IMR-90 (cell line): ENCODE results near the gene CAMTA1. TPM values are rescaled to one million over a fixed set of nuclear protein-coding genes. Genes with fewer than 3 reads are reported as not detected.

Experiments
- ATAC-seq: fragments of 200-7000 bp; cut with Tn5 transposase; 2 replicates; pipeline ENCODE4 v1.9.1; 2020; ENCODE audit warnings: low read depth, mild to moderate bottlenecking, moderate library complexity
- BruUV-seq: library from RNA; stranded (reverse); fragments of 400-500 nt; replicated peaks from 2 replicates; lab custom pipeline; 2021; lab: Mats Ljungman, UMichigan
- CTCF ChIA-PET: fragments of 300-600 bp; formaldehyde crosslinking; extraction: SDS; loops from one replicate; lab custom pipeline; 2021; ENCODE audit warnings: antibody characterized with exemption; lab: Yijun Ruan, JAX
- POLR2A ChIA-PET: fragments of 300-600 bp; sonication (Branson Sonifier 250); formaldehyde crosslinking; loops from one replicate; lab custom pipeline; 2022; ENCODE audit warnings: antibody characterized with exemption; ENCODE audit not compliant: unreplicated experiment; lab: Charles Lee
- DNase-seq: peaks from one replicate; pipeline ENCODE4 v3.0.0; 2013
- H2AFZ ChIP-seq: replicated peaks from 2 replicates; pipeline ENCODE3; 2013; ENCODE audit warnings: low read length, mild to moderate bottlenecking; ENCODE audit not compliant: poor library complexity
- H2AK5ac ChIP-seq: 2 replicates; pipeline ENCODE4 v1.6.1; 2013; ENCODE audit warnings: low read depth, low read length, inconsistent platforms
- H2AK9ac ChIP-seq: replicated peaks from 2 replicates; pipeline ENCODE3; 2013; ENCODE audit warnings: mild to moderate bottlenecking, low read depth, low read length, moderate library complexity; ENCODE audit not compliant: poor library complexity
- H2BK120ac ChIP-seq: 2 replicates; pipeline ENCODE4 v1.6.1; 2013; ENCODE audit warnings: low read depth, low read length, inconsistent platforms
- H2BK15ac ChIP-seq: 3 replicates; pipeline ENCODE4 v1.6.1; 2013; ENCODE audit warnings: low read depth, low read length, inconsistent platforms
- H2BK20ac ChIP-seq: 2 replicates; pipeline ENCODE4 v1.6.1; 2013; ENCODE audit warnings: low read depth, mild to moderate bottlenecking, inconsistent platforms, low read length, moderate library complexity
- H2BK5ac ChIP-seq: 2 replicates; pipeline ENCODE4 v1.6.1; 2013; ENCODE audit warnings: mild to moderate bottlenecking, low read depth, low read length, inconsistent platforms; ENCODE audit not compliant: poor library complexity, severe bottlenecking
- H3K14ac ChIP-seq: replicated peaks from 2 replicates; pipeline ENCODE4 v1.6.1; 2013; ENCODE audit warnings: low read depth, low read length, inconsistent platforms
- H3K18ac ChIP-seq: 2 replicates; pipeline ENCODE4 v1.6.1; 2013; ENCODE audit warnings: low read depth, low read length, control low read depth
- H3K23ac ChIP-seq: 2 replicates; pipeline ENCODE4 v1.6.1; 2013; ENCODE audit warnings: low read depth, low read length, inconsistent platforms
- H3K27ac ChIP-seq: 2 replicates; pipeline ENCODE4 v1.5.1; 2013; ENCODE audit warnings: mild to moderate bottlenecking, control low read depth, low read length; ENCODE audit not compliant: insufficient read depth
- H3K27me3 ChIP-seq: 2 replicates; pipeline ENCODE4 v1.6.1; 2013; ENCODE audit warnings: low read length; ENCODE audit not compliant: control insufficient read depth, insufficient read depth
- H3K36me3 ChIP-seq: 2 replicates; pipeline ENCODE4 v1.6.1; 2013; ENCODE audit warnings: low read length, mixed read lengths; ENCODE audit not compliant: control insufficient read depth, insufficient read depth
- H3K4ac ChIP-seq: 2 replicates; pipeline ENCODE4 v1.6.1; 2013; ENCODE audit warnings: low read depth, low read length, inconsistent platforms
- H3K4me1 ChIP-seq: 2 replicates; pipeline ENCODE4 v1.6.1; 2013; ENCODE audit warnings: low read length, mixed read lengths; ENCODE audit not compliant: control insufficient read depth, insufficient read depth
- H3K4me2 ChIP-seq: 2 replicates; pipeline ENCODE4 v1.6.1; 2013; ENCODE audit warnings: low read depth, mild to moderate bottlenecking, control low read depth, low read length, moderate library complexity
- H3K4me3 ChIP-seq: 2 replicates; pipeline ENCODE4 v1.5.1; 2013; ENCODE audit warnings: low read depth, mild to moderate bottlenecking, control low read depth, low read length, moderate library complexity; ENCODE audit not compliant: insufficient read depth
- H3K56ac ChIP-seq: 2 replicates; pipeline ENCODE4 v1.6.1; 2013; ENCODE audit warnings: low read length, inconsistent platforms; ENCODE audit not compliant: insufficient read depth; ENCODE audit errors: extremely low read depth
- H3K79me1 ChIP-seq, 2 experiments: 2 replicates each; pipeline ENCODE4 v1.6.1; 2013; ENCODE audit warnings: low read length in 2 of 2, inconsistent platforms in 1 of 2, low read depth in 1 of 2
- H3K9ac ChIP-seq: 2 replicates; pipeline ENCODE4 v1.6.1; 2013; ENCODE audit warnings: low read depth, low read length, control low read depth
- H3K9me1 ChIP-seq: 2 replicates; pipeline ENCODE4 v1.6.1; 2013; ENCODE audit warnings: low read length, inconsistent platforms; ENCODE audit not compliant: insufficient read depth
- H3K9me3 ChIP-seq: 2 replicates; pipeline ENCODE4 v1.6.1; 2013; ENCODE audit warnings: low read length; ENCODE audit not compliant: control insufficient read depth, insufficient read depth
- H4K20me1 ChIP-seq: 2 replicates; pipeline ENCODE4 v1.6.1; 2013; ENCODE audit warnings: low read length, inconsistent platforms; ENCODE audit not compliant: insufficient read depth
- H4K5ac ChIP-seq: 2 replicates; pipeline ENCODE4 v1.6.1; 2013; ENCODE audit warnings: mild to moderate bottlenecking, low read depth, low read length, control low read depth
- H4K8ac ChIP-seq, 2 experiments: 2 replicates each; pipeline ENCODE4 v1.6.1; 2013; ENCODE audit warnings: low read depth in 2 of 2, low read length in 2 of 2, control low read depth in 1 of 2, inconsistent platforms in 1 of 2
- H4K91ac ChIP-seq: 2 replicates; pipeline ENCODE4 v1.6.1; 2013; ENCODE audit warnings: low read depth, low read length, inconsistent platforms; ENCODE audit not compliant: insufficient read depth
- CEBPB ChIP-seq: IDR thresholded peaks from 2 replicates; pipeline ENCODE4 v1.6.1; 2012; ENCODE audit warnings: low read depth, low read length, improper control_type of control experiment
- CHD1 ChIP-seq: IDR thresholded peaks from 2 replicates; pipeline ENCODE4 v1.6.1; 2012; ENCODE audit warnings: low read depth, low read length, improper control_type of control experiment
- MAZ ChIP-seq: IDR thresholded peaks from 2 replicates; pipeline ENCODE4 v1.6.1; 2012; ENCODE audit warnings: low read depth, mild to moderate bottlenecking, low read length, improper control_type of control experiment, moderate library complexity, borderline replicate concordance
- MXI1 ChIP-seq: IDR thresholded peaks from 2 replicates; pipeline ENCODE4 v1.6.1; 2012; ENCODE audit warnings: low read depth, mild to moderate bottlenecking, low read length, moderate library complexity, borderline replicate concordance
- NFE2L2 ChIP-seq: fragments of 150-350 bp; IDR thresholded peaks from 2 replicates; pipeline ENCODE4 v1.6.1; 2016; ENCODE audit warnings: low read depth, mild to moderate bottlenecking, low read length
- POLR2A ChIP-seq: IDR thresholded peaks from 2 replicates; pipeline ENCODE4 v1.6.1; 2012; ENCODE audit warnings: mild to moderate bottlenecking, low read depth, low read length
- RCOR1 ChIP-seq: IDR thresholded peaks from 2 replicates; pipeline ENCODE4 v1.6.1; 2012; ENCODE audit warnings: mild to moderate bottlenecking, low read length, improper control_type of control experiment; ENCODE audit not compliant: insufficient replicate concordance
- WGBS, 2 experiments: methylation state at CpG; one replicate each; pipeline versions ENCODE4 v1.1.5 to v1.1.7; 2013; ENCODE audit warnings: missing lambda C conversion rate in 2 of 2; ENCODE audit not compliant: insufficient read length in 1 of 2; ENCODE audit errors: extremely low coverage in 2 of 2; 5-methylcytosine and 5-hydroxymethylcytosine counted together
- dilution Hi-C: fragments of 300-500 bp; cut with HindIII; formaldehyde crosslinking; loops from one replicate; pipeline ENCODE4 v1.14.3; 2018; ENCODE audit warnings: low sequenced_read_pairs; ENCODE audit not compliant: unreplicated experiment
- in situ Hi-C: fragments of 300-500 bp; cut with MboI; formaldehyde crosslinking; loops from 3 replicates; pipeline ENCODE4 v1.14.3; 2019; ENCODE audit warnings: low sequenced_read_pairs, inconsistent platforms, mixed read lengths
- intact Hi-C: fragments of 100-400 bp; cut with micrococcal nuclease; formaldehyde crosslinking; loops from 2 replicates; pipeline ENCODE4 v1.10.0; 2022
- polyA plus RNA-seq, 3 experiments: library from polyadenylated mRNA; depleted of rRNA; stranded (reverse); fragments of >200 nt; gene quantifications; 2 replicates each; pipeline ENCODE4 v1.2.3, GENCODE V29; 2012; ENCODE audit warnings: low replicate concordance in 1 of 3
- total RNA-seq: library from RNA; depleted of rRNA; stranded (reverse); fragments of >200 nt; gene quantifications from 2 replicates; pipeline ENCODE4 v1.2.3, GENCODE V29; 2012

CAMTA1 gene
- total and polyA plus RNA-seq, 2 of the 4 experiments (the other 2 are of a cell fraction) = 35.5 to 74.3 TPM

DNA sequence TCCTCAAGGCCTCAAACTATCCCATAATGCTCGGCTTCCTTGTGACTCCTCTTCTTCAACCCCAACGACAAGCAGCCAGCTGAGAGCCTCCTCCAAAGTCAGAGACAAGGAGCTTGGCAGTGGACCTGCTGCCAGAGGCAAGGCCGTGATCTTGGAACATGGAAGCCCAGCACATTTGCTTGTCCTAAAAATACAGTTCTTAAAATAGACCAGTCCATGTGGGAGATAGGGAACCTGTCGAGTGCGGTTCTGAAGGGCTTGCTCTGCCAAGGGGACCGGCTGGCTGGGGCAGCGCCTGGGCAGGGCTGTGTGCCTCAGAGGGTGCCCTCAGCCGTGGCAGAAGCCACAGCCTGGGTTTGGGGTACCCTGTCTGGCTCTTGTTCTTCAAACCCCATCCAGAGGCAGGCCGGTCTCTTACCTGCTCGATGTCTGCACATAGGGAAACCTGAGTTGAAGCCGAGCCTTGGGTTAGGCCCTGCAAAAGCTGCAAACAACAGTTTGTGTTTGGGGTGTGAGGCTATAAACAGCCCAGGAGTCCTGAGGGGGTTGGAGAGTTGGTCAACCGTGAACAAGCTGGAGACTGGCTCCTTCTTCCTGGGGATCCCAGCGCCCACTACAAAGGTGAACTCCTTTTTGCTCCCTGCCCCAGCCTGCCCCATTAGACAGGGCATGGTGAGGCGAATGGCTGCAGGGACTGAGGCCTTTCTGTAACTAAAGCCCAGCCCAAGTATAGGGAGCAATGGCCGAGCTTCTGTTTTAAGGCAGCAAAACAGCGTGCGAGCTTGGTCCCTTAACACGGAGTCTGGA, 228.8 kb downstream of the CAMTA1 start:
- Histone ChIP-seq H4K8ac (no peak overlapping the region), H3K36me3 (no peaks in the 10 kb centered on the region), H3K27ac (no peak overlapping the region), H4K91ac (no peak overlapping the region), H3K23ac (no peak overlapping the region), H2AK5ac (no peak overlapping the region), H3K4me3 (no peak overlapping the region), H3K18ac (no peak overlapping the region), H3K4me1 (no peaks in the 10 kb centered on the region), H3K4ac (no peak overlapping the region), H2BK20ac (no peak overlapping the region), H3K9me3 (no peaks in the 10 kb centered on the region), H3K79me1 (no peaks in the 10 kb centered on the region), H3K9me1 (no peaks in the 10 kb centered on the region), H2BK120ac (no peak overlapping the region), H3K14ac (no peak overlapping the region), H2AFZ (no peak overlapping the region), H3K27me3 (peaks cover 28% of the 10 kb centered on the region), H2BK15ac (no peak overlapping the region), H2BK5ac (no peak overlapping the region), H2AK9ac (no peak overlapping the region), H3K9ac (no peak overlapping the region), H4K5ac (no peak overlapping the region), H3K56ac (no peak overlapping the region), H3K4me2 (no peak overlapping the region), H4K20me1 (no peaks in the 10 kb centered on the region)
- no peak for TF ChIP-seq CHD1
- TF ChIP-seq RCOR1 = no peak
- TF ChIP-seq CEBPB = no peak
- no peak for TF ChIP-seq NFE2L2
- TF ChIP-seq MAZ = no peak
- TF ChIP-seq POLR2A = no peak
- no peak for TF ChIP-seq MXI1
- in situ Hi-C loops = no loop called here
- ChIA-PET POLR2A (no interaction called here), CTCF (interaction anchor here (0.5 kb wide), 1 partner anchor 59 kb away, joined by 3 read pairs; no protein-coding TSS in a partner anchor)
- DNase-seq (no peak), ATAC-seq (no peak)
- dilution Hi-C loops = no loop called here
- whole genome bisulfite sequencing, 2 experiments = 48% methylated on average over 5 of the region's 18 CpGs; no CpG with 5 or more reads in 1 of the 2 experiments
- no TSS peak for BruUV-seq
- intact Hi-C loops = no loop called here
